Measurements from ENCODE around the gene HOXB8.

DNA sequence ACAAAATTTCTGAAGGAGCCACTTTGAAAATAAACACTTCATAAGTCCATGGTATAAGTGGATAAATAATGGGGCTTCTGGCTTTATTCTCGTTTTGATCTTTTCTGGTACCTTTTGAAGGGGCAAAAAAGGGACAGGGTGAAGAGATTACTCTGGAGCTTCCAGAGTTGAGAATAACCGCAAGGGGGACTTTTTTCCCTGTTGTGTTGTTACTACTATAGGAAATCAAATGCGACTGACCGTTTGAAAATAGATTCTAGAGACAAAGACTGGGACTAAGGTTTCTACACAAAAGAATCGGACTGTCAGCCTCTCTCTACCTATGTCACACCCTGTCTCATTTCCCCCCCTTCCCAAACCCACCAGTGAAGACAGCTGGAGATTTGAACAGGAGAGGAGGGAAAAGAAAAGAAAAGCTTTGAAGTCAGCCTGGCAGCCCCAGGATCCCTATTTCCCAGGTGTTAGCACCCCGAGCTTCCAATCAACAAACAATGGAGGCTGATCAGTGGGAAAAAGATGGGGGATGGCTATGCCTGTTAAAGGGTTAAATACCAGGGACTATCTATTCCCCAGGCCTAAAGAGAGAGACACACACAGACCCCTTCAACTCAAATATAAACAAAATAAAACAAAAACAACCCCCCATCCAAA, 45.3 kb downstream of the HOXB8 start:
- TF ChIP-seq, protein P1, sequence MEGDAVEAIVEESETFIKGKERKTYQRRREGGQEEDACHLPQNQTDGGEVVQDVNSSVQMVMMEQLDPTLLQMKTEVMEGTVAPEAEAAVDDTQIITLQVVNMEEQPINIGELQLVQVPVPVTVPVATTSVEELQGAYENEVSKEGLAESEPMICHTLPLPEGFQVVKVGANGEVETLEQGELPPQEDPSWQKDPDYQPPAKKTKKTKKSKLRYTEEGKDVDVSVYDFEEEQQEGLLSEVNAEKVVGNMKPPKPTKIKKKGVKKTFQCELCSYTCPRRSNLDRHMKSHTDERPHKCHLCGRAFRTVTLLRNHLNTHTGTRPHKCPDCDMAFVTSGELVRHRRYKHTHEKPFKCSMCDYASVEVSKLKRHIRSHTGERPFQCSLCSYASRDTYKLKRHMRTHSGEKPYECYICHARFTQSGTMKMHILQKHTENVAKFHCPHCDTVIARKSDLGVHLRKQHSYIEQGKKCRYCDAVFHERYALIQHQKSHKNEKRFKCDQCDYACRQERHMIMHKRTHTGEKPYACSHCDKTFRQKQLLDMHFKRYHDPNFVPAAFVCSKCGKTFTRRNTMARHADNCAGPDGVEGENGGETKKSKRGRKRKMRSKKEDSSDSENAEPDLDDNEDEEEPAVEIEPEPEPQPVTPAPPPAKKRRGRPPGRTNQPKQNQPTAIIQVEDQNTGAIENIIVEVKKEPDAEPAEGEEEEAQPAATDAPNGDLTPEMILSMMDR (IDR thresholded peaks at IDR 0.05; ENCODE audit: low read length), result no peak
- no peak for TF ChIP-seq EZH2 (optimal IDR thresholded peaks at IDR 0.05; ENCODE audit: low read depth, low read length)
